ENCODE results near the gene HAUS1. TPM values are rescaled to one million over a fixed set of nuclear protein-coding genes. Genes with fewer than 3 reads are reported as not detected.
"Not testable (repeated sequence)": the region's sequence is repeated elsewhere in the genome, so short reads cannot be mapped to it uniquely, and the experiment has no call there.

HAUS1 gene
- total and polyA plus RNA-seq, 2 of the 4 experiments (the other 2 are of a cell fraction): 25.3 to 33.4 TPM

- H3K9ac ChIP-seq (ENCODE audit: low read depth, low read length); ATAC-seq (ENCODE audit: low read depth); H3K4ac ChIP-seq (ENCODE audit: low read depth, low read length); H4K8ac ChIP-seq (ENCODE audit: low read depth in 2 of 2, low read length in 2 of 2); H3K4me2 ChIP-seq (ENCODE audit: low read depth, low read length); H3K27me3 ChIP-seq (ENCODE audit: control insufficient read depth, insufficient read depth, low read length); H2AK9ac ChIP-seq (replicated peaks; ENCODE audit: low read depth, low read length, poor library complexity); H3K56ac ChIP-seq (ENCODE audit: extremely low read depth, insufficient read depth, low read length); POLR2A ChIA-PET (ENCODE audit: unreplicated experiment); H3K18ac ChIP-seq (ENCODE audit: low read depth, low read length); H3K27ac ChIP-seq (ENCODE audit: insufficient read depth, low read length); H2BK15ac ChIP-seq (ENCODE audit: low read depth, low read length); H3K14ac ChIP-seq (replicated peaks; ENCODE audit: low read depth, low read length); CTCF ChIA-PET; H3K9me3 ChIP-seq (ENCODE audit: control insufficient read depth, insufficient read depth, low read length); BruUV-seq (replicated peaks); H2AK5ac ChIP-seq (ENCODE audit: low read depth, low read length); dilution Hi-C loops (cut with HindIII; ENCODE audit: low sequenced_read_pairs, unreplicated experiment); H3K4me1 ChIP-seq (ENCODE audit: control insufficient read depth, insufficient read depth, low read length); H2BK120ac ChIP-seq (ENCODE audit: low read depth, low read length); H2BK5ac ChIP-seq (ENCODE audit: low read depth, low read length, poor library complexity, severe bottlenecking); DNase-seq; H2BK20ac ChIP-seq (ENCODE audit: low read depth, low read length); H4K91ac ChIP-seq (ENCODE audit: insufficient read depth, low read depth, low read length); H3K4me3 ChIP-seq (ENCODE audit: insufficient read depth, low read depth, low read length); H3K23ac ChIP-seq (ENCODE audit: low read depth, low read length); H3K9me1 ChIP-seq (ENCODE audit: insufficient read depth, low read length); H4K5ac ChIP-seq (ENCODE audit: low read depth, low read length); H2AFZ ChIP-seq (replicated peaks; ENCODE audit: low read length, poor library complexity): not testable (repeated sequence)
- intact Hi-C loops (cut with micrococcal nuclease) (loop anchor here (5.0 kb wide), 1 partner anchor 186 kb away; no protein-coding TSS in a partner anchor), in situ Hi-C loops (cut with MboI; ENCODE audit: low sequenced_read_pairs) (loop anchor here (10.0 kb wide), 1 partner anchor 174 kb away; no protein-coding TSS in a partner anchor)
- peaks cover 28 to 46% of the 10 kb centered on the region in 2 experiments for H3K79me1 ChIP-seq (ENCODE audit: low read depth in 1 of 2, low read length in 2 of 2)
- peaks cover 74% of the 10 kb centered on the region for H3K36me3 ChIP-seq (ENCODE audit: control insufficient read depth, insufficient read depth, low read length)
- 100% methylated on average over 3 of the region's 8 CpGs; no CpG with 5 or more reads in 1 of the 2 experiments for WGBS, 2 experiments (ENCODE audit: extremely low coverage in 2 of 2, insufficient read length in 1 of 2)
- H4K20me1 ChIP-seq (ENCODE audit: insufficient read depth, low read length): peaks cover 18% of the 10 kb centered on the region; the same call in 1 of the 2 replicates
Measured at GRCh38 chr18:46088501-46088900, 15.7 kb upstream of the HAUS1 start.

All from IMR-90 (cell line).